Lower lobe of right lung (tissue), 2 donors: ENCODE measurements around the gene BASP1. TPM values are rescaled to one million over a fixed set of nuclear protein-coding genes. Genes with fewer than 3 reads are reported as not detected.
"Not testable (repeated sequence)": the region's sequence is repeated elsewhere in the genome, so short reads cannot be mapped to it uniquely, and the experiment has no call there.

Experiments
- ATAC-seq, 2 donors: fragments of 200-7000 bp; cut with Tn5 transposase; one replicate each; pipeline ENCODE4 v1.9.1; 2020 to 2022; ENCODE audit warnings: mild to moderate bottlenecking in 2 of 2, moderate library complexity in 2 of 2
- DNase-seq: peaks from one replicate; pipeline ENCODE4 v3.0.0-alpha.2; 2020
- H3K27ac ChIP-seq: fragments of 200-600 bp; one replicate; pipeline ENCODE4 v1.8.0; 2022
- H3K27me3 ChIP-seq: fragments of 200-600 bp; one replicate; pipeline ENCODE4 v1.8.0; 2022; ENCODE audit warnings: low read depth
- H3K36me3 ChIP-seq: fragments of 200-600 bp; one replicate; pipeline ENCODE4 v1.8.0; 2022; ENCODE audit warnings: mild to moderate bottlenecking
- H3K4me1 ChIP-seq: fragments of 200-600 bp; one replicate; pipeline ENCODE4 v1.8.0; 2022
- H3K4me3 ChIP-seq: fragments of 200-600 bp; one replicate; pipeline ENCODE4 v1.8.0; 2022; ENCODE audit warnings: mild to moderate bottlenecking
- H3K9me3 ChIP-seq: fragments of 200-600 bp; one replicate; pipeline ENCODE4 v1.8.0; 2022
- intact Hi-C: fragments of 100-400 bp; cut with DNase I; formaldehyde crosslinking; loops from one replicate; pipeline ENCODE4 v1.11.0; 2022
- total RNA-seq: library from RNA; stranded (reverse); fragmentation: NEBNext Ultra II Directional; extraction: Animal tissue kit (Norgen Biotek cat#: 25700); gene quantifications from one replicate; pipeline ENCODE4 v1.2.1, GENCODE V29; 2021
- TF ChIP-seq, protein P1 (sequence below): fragments of 200-600 bp; IDR thresholded peaks from one replicate; pipeline ENCODE4 v1.8.0; 2022; ENCODE audit warnings: antibody characterized with exemption, mild to moderate bottlenecking
- donor health status: DM: no; HTN: yes; CAD: no; lungs with severe emphysema.

The BASP1 gene
- total RNA-seq, 1 donor from 2014 or later: 25.8 TPM

DNA sequence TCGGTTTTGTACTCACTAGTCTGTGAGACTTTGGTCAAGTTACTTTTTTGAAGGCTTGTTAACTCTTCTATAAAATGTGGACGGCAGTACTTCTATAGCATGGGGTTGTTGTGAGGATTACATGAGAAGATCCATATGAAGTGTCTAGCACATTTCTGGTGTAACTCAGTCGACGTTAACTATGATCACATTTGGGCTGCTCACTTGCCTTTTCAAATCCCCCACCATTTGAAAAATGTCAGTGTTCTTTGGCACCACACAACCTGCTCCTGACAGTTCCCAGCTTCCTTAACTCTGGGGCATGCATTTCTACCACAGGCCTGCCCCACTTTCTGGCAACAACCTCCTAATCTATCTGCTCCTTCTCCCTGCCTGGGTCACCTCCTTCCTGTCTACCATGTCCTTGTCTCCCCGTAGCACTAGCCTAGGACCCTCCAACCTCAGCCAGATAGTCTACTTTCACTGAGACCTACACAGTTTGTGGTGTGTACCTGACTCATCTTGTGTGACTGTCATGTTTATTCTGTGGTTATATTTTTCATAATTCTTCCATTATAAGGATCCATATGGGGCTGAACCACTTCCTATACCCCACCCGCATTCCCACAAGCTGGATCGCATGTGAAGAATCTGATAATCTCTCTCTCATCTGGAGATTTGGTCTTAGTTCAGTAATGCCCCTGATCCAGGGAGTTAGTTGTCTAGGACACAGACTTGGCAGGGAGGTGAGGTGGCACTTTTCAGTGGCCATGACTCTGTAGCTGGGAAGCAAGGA is 30.2 kb upstream of the BASP1 start:
- TF ChIP-seq, protein P1, sequence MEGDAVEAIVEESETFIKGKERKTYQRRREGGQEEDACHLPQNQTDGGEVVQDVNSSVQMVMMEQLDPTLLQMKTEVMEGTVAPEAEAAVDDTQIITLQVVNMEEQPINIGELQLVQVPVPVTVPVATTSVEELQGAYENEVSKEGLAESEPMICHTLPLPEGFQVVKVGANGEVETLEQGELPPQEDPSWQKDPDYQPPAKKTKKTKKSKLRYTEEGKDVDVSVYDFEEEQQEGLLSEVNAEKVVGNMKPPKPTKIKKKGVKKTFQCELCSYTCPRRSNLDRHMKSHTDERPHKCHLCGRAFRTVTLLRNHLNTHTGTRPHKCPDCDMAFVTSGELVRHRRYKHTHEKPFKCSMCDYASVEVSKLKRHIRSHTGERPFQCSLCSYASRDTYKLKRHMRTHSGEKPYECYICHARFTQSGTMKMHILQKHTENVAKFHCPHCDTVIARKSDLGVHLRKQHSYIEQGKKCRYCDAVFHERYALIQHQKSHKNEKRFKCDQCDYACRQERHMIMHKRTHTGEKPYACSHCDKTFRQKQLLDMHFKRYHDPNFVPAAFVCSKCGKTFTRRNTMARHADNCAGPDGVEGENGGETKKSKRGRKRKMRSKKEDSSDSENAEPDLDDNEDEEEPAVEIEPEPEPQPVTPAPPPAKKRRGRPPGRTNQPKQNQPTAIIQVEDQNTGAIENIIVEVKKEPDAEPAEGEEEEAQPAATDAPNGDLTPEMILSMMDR: no peak
- H3K4me1 ChIP-seq: peaks cover 28% of the 10 kb centered on the region
- no peaks in the 10 kb centered on the region for H3K27me3 ChIP-seq
- intact Hi-C loops: loop anchor here (10.0 kb wide), 1 partner anchor 392 kb away; no protein-coding TSS in a partner anchor
- DNase-seq: no peak
- ATAC-seq: no peak
- peak overlapping the region; percentile 19 for H3K27ac ChIP-seq
- H3K9me3 ChIP-seq: no peaks in the 10 kb centered on the region
- no peak overlapping the region for H3K4me3 ChIP-seq
- no peaks in the 10 kb centered on the region for H3K36me3 ChIP-seq

DNA sequence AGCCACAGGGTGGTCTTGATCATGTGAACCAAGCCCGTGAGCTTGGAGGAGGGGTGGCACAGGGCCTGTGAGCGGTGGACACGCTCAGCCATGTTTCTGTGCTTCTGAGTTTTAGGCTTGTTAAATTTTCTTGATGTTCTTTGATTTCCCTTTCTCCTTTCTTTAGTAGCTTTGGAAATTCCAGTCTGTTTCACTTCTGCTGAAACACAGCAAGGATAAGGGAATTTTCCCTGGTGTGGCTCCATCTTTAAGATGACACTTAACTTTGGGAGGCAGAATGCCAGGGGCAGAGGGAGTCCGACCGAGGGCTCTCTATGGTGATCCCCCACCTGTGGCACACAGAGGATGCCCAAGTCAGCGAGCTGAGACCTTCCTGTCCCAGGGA is 29.7 kb upstream of the BASP1 start:
- ATAC-seq: no peak
- Histone ChIP-seq H3K36me3 (no peaks in the 10 kb centered on the region), H3K4me1 (peaks cover 28% of the 10 kb centered on the region), H3K27ac (peak overlapping the region; percentile 19), H3K27me3 (no peaks in the 10 kb centered on the region), H3K9me3 (no peaks in the 10 kb centered on the region), H3K4me3 (no peak overlapping the region)
- intact Hi-C loops: loop anchor here (10.0 kb wide), 1 partner anchor 393 kb away; no protein-coding TSS in a partner anchor
- DNase-seq: no peak
- TF ChIP-seq, protein P1: no peak

DNA sequence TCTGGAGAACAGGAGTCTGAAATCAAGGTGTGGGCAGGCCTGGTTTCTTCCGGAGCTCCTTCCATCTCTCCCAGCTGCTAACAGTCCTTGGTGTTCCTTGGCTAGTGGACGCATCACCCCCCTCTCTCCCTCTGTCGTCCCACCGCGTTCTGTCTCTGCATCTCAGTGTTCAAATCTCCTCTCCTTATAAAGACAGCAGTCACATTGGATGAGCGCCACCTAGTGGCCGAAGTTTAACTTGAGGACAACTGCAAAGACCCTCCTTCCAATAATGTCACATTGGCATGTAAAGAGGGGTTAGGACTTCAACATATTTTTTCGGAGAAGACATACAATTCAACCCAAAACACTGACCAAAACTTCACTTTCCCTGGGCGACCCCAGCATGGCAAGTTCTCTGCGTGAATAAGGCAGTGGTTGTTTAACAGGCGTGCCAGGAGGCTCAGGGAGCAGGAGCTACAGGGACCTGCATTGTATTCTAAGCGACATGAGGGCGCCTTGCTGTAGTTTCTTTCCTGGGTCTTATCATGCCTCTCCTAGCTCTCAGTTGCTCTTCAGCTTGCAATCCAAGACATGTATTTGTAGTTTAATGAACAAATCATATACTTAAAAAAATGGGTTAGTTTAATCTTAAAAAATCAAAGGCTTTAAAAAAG is 27.9 kb upstream of the BASP1 start:
- intact Hi-C loops: loop anchor here (10.0 kb wide), 1 partner anchor 395 kb away; no protein-coding TSS in a partner anchor
- no peaks in the 10 kb centered on the region for H3K9me3 ChIP-seq
- ATAC-seq (peak; percentile 66 to 86), DNase-seq (peak; percentile 77)
- no peaks in the 10 kb centered on the region for H3K36me3 ChIP-seq
- TF ChIP-seq, protein P1: peak; percentile 82
- H3K4me1 ChIP-seq: peaks cover 24% of the 10 kb centered on the region
- no peak overlapping the region for H3K27ac ChIP-seq
- H3K27me3 ChIP-seq: no peaks in the 10 kb centered on the region
- H3K4me3 ChIP-seq: no peak overlapping the region

DNA sequence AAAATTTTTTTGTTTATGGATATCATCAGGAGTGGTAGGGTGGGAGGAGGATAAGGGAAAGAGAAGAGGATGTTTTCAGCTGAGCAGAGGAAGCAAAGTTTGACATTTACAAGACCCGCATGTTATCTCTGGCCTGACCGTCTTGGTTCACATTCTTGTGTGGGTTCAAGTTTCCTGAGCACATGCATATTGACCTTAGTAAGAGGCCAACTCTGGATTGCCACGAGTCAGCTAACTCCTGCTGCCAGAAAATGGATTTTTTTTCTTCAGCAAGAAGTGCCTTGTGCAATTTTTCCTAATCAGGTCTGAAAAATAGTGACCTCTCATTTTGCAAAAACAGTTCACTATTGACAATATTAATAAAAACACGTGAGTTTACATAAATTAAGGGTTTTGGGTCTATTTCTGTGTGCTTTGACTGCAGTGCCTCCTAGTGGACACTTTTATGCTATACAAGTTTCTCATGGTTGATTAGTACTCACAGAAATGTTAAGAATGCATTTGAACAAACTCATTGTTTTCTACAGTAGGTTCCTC is 27.1 kb upstream of the BASP1 start:
- TF ChIP-seq, protein P1: peak; percentile 81
- H3K36me3 ChIP-seq: no peaks in the 10 kb centered on the region
- intact Hi-C loops: no loop called here
- H3K27me3 ChIP-seq: no peaks in the 10 kb centered on the region
- H3K9me3 ChIP-seq: no peaks in the 10 kb centered on the region
- peaks cover 19% of the 10 kb centered on the region for H3K4me1 ChIP-seq
- H3K4me3 ChIP-seq: no peak overlapping the region
- peak; percentile 72 to 83 for ATAC-seq
- no peak for DNase-seq
- H3K27ac ChIP-seq: no peak overlapping the region

DNA sequence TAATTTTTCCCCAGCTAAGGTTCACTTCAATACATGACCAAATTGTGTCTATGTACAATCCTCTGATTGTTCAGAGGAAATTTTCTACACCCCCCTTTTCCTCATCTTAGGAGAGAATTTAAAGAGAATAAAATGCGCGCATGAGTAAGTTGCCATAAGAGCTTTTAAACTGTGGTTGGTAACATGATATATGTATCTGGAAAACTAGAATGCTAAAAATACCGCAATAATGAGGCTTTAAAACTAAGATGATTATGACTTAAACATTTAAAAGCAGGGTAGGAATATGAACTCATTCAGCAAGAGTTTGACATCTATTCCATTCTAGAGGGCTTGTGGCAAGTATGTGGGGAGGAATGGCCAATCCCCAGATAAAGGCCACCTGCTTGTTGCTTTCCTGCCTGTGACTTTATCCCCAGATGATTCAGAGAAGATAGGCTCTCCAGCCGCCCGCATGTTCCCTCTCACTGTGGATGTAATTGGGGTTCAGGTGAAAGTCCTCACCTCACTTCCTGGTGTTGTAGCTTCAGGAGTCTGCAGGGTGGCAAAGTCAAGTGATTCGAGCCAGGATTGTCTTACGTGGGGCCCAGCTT is 26.5 kb upstream of the BASP1 start:
- Histone ChIP-seq H3K4me1 (peaks cover 16% of the 10 kb centered on the region), H3K9me3 (no peaks in the 10 kb centered on the region), H3K4me3 (no peak overlapping the region), H3K36me3 (no peaks in the 10 kb centered on the region), H3K27ac (no peak overlapping the region), H3K27me3 (no peaks in the 10 kb centered on the region)
- TF ChIP-seq, protein P1: no peak
- ATAC-seq (no peak), DNase-seq (no peak)
- intact Hi-C loops: no loop called here

DNA sequence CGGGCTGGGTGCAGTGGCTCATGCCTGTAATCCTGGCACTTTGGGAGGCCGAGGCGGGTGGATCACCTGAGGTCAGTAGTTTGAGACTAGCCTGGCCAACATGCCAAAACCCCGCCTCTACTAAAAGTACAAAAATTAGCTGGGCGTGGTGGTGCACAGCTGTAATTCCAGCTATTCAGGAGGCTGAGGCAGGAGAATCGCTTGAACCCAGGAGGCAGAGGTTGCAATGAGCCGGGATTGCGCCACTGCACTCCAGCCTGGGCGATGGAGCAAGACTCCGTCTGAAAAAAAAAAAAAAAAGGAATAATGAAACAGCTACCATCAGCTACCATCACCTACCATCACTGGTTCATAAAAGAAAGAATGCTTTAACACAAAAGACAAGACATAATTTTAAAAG is 25.9 kb upstream of the BASP1 start:
- DNase-seq, H3K4me3 ChIP-seq, intact Hi-C loops, H3K36me3 ChIP-seq, H3K27me3 ChIP-seq, ATAC-seq, H3K9me3 ChIP-seq, H3K27ac ChIP-seq: not testable (repeated sequence)
- H3K4me1 ChIP-seq: peaks cover 16% of the 10 kb centered on the region
